ENCODE data around the gene RPN2. TPM values are rescaled to one million over a fixed set of nuclear protein-coding genes. Genes with fewer than 3 reads are reported as not detected.

Gene RPN2
- total and polyA plus RNA-seq, 9 of the 15 experiments (the other 6 are each of a cell fraction or from before 2014, with no cell fraction given): 168 to 548 (median 325) TPM

DNA sequence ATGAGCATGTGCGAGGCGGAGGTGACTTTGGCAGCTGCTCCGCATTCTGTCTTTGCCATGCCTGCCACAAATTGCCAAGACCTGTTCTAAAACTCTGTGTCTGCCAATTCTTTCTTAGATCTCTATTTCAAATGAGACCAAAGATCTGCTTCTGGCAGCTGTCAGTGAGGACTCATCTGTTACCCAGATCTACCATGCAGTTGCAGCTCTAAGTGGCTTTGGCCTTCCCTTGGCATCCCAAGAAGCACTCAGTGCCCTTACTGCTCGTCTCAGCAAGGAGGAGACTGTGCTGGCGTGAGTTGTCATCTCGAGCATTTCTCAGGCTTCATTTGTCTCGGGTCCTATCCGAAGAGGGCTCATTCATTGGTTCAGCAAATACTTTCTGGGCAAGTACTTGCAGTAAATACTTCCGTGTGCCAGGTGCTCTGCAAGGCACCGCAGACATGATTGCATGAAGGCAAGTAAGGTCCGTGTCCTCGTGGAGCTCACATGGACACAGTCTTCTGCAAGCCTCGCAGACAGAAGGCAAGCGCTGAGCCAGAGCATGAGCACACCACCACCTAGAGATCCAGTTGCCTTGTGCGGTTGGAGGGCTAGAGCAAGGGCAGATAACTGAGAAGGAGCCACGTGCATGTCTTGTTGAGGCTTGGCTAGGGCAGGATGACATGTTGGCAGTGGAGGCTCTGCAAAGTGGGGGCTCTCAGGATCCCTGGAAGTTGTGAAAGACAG lies 20.0 kb downstream of the RPN2 start (continued):
- TF ChIP-seq, protein P1, sequence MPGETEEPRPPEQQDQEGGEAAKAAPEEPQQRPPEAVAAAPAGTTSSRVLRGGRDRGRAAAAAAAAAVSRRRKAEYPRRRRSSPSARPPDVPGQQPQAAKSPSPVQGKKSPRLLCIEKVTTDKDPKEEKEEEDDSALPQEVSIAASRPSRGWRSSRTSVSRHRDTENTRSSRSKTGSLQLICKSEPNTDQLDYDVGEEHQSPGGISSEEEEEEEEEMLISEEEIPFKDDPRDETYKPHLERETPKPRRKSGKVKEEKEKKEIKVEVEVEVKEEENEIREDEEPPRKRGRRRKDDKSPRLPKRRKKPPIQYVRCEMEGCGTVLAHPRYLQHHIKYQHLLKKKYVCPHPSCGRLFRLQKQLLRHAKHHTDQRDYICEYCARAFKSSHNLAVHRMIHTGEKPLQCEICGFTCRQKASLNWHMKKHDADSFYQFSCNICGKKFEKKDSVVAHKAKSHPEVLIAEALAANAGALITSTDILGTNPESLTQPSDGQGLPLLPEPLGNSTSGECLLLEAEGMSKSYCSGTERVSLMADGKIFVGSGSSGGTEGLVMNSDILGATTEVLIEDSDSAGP (CRISPR knock-in tag; IDR thresholded peaks at IDR 0.05): no peak
- TF ChIP-seq, protein P2, sequence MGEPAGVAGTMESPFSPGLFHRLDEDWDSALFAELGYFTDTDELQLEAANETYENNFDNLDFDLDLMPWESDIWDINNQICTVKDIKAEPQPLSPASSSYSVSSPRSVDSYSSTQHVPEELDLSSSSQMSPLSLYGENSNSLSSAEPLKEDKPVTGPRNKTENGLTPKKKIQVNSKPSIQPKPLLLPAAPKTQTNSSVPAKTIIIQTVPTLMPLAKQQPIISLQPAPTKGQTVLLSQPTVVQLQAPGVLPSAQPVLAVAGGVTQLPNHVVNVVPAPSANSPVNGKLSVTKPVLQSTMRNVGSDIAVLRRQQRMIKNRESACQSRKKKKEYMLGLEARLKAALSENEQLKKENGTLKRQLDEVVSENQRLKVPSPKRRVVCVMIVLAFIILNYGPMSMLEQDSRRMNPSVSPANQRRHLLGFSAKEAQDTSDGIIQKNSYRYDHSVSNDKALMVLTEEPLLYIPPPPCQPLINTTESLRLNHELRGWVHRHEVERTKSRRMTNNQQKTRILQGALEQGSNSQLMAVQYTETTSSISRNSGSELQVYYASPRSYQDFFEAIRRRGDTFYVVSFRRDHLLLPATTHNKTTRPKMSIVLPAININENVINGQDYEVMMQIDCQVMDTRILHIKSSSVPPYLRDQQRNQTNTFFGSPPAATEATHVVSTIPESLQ (CRISPR knock-in tag; IDR thresholded peaks at IDR 0.05): no peak
- TF ChIP-seq ZKSCAN8 (CRISPR knock-in tag; IDR thresholded peaks at IDR 0.05) (no peak), ZNF354B (CRISPR knock-in tag; IDR thresholded peaks at IDR 0.05) (no peak)
- TF ChIP-seq, protein P3, sequence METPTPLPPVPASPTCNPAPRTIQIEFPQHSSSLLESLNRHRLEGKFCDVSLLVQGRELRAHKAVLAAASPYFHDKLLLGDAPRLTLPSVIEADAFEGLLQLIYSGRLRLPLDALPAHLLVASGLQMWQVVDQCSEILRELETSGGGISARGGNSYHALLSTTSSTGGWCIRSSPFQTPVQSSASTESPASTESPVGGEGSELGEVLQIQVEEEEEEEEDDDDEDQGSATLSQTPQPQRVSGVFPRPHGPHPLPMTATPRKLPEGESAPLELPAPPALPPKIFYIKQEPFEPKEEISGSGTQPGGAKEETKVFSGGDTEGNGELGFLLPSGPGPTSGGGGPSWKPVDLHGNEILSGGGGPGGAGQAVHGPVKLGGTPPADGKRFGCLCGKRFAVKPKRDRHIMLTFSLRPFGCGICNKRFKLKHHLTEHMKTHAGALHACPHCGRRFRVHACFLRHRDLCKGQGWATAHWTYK (CRISPR knock-in tag; IDR thresholded peaks at IDR 0.05): no peak
- TF ChIP-seq, protein P4, sequence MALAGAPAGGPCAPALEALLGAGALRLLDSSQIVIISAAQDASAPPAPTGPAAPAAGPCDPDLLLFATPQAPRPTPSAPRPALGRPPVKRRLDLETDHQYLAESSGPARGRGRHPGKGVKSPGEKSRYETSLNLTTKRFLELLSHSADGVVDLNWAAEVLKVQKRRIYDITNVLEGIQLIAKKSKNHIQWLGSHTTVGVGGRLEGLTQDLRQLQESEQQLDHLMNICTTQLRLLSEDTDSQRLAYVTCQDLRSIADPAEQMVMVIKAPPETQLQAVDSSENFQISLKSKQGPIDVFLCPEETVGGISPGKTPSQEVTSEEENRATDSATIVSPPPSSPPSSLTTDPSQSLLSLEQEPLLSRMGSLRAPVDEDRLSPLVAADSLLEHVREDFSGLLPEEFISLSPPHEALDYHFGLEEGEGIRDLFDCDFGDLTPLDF (CRISPR knock-in tag; IDR thresholded peaks at IDR 0.05): no peak
